GM21528 (cell line): ENCODE results near the gene ZNF568.

Experiments
- ATAC-seq: cut with Tn5 transposase; IDR thresholded peaks from one replicate; pipeline ENCODE4 v1.9.1; 2021; ENCODE audit warnings: mild to moderate bottlenecking, moderate library complexity; ENCODE audit not compliant: unreplicated experiment, low FRiP score

ZNF568 gene

DNA sequence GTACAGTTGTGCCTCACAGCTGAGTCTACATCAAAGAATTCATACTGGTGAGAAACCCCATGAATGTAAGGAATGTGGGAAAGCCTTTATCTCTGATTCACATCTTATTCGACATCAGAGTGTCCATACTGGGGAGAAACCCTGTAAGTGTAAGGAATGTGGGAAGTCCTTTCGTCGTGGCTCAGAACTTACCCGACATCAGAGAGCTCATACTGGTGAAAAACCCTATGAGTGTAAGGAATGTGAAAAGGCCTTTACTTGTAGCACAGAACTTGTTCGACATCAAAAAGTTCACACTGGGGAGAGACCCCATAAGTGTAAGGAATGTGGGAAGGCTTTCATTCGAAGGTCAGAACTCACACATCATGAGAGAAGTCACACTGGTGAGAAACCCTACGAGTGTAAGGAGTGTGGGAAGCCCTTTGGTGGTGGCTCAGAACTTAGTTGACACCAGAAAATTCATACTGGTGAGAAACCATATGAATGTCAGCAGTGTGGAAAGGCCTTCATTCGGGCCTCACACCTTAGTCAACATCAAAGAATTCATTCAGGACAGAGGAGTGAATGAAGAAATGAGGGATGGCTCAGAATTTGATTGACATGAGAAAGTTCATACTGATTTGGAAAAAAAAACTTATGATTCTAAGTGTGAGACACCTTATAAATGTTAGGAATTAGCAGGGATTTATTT, 81.2 kb downstream of the ZNF568 start:
- ATAC-seq = no peak

DNA sequence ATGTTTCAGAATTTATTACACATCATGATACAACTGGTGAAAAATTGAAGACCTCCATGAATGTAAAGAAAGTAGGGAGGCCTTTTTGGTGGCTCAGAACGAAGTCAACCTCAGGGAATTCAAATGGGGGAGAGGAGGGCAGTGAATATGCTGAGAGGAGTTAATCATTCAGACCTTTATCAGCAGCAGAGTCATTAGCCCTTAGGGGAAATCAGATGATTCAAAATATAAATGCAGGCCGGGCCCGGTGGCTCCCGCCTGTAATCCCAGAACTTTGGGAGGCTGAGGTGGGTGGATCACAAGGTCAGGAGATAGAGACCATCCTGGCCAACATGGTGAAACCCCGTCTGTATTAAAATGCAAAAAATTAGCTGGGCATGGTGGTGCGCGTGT, 81.7 kb downstream of the ZNF568 start:
- no peak for ATAC-seq

DNA sequence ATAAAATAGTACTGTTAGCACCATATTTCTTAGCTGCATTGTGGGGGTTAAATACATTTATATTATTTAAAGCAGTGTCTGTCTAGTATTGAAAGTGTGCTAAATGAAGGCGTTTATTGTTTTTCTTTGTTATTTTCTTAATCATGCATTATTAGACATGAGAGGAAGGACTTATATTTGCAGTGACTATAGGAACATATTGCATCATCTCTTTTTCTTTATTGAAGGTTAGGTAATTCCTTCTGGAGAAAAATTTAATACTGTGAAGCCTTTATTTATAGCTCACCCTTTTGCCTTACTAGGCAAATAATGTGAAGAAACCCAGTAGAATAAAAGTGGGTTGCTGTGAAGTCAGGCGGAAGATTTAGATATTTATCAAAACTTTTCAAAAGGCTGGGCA, 83.2 kb downstream of the ZNF568 start:
- ATAC-seq = no peak

DNA sequence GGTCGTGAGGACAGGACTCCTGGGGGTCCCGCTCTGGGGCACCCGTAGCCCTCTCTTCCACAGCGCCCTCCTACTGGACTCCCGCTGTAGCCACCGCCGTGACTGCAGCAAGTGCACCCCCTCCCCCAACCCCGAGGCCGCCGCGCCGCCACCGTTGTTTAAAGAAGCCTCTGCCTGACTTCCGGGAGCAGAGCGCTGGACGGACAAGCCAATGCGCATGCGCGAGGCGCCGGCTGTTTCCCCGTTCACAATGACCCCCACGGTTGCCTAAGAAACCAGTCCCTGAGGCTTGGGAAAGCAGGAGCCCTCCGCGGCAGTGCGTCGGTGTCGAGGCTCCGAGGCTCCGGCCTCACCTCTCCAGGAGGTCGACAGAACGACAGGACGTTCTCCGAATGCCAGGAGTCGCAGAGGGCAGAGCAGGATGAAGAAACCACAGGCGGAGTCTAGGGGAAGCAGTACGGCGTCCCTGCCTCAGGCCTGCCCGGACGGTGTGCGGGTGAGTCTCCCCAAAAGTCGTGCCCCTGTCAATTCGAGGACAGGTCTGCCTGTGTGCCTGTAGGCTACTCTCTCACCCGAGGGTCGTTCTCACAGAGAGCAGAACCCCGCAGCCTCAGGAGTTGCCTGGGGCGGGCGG, 91.6 kb downstream of the ZNF568 start:
- no peak for ATAC-seq

DNA sequence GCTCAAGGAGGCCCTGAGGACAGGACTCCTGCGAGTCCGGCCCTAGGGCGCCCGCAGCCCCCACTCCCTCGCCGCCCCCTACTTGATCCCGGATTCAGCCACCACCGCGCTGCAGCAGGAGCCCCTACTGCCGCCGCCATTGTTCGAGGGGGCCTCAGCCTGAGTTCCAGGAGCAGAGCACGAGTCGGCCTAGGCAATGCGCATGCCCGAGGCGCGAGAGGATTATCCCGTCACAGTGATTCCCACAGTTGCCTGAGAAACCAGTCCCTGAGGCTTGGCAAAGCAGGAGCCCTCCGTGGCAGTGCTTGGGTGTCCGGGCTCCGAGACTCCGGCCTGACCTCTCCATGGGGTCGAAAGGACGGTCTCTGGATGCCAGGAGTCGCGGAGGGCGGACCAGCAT, 93.7 kb downstream of the ZNF568 start:
- no peak for ATAC-seq

GRCh38 chr19:37012093-37012745, 96.1 kb downstream of the ZNF568 start:
- ATAC-seq = no peak

DNA sequence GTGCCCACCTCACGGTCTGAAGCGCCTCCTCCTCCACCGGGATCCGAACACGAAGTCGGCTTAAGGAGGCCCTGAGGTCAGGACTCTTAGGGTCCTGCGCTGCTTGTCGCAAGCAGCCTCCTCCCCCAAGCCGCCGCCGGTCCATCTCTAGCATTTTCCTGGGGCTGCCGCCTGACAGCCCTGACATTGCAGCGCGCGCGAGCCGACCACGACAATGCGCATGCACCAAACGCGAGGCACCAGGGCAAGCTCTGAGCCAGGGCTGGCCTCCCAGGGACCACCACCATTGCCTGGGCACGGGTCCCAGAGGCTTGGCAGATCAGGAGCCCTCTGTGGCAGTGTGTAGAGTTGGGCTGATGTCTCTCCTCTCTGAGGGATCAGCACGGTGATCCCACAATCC, 98.3 kb downstream of the ZNF568 start:
- no peak for ATAC-seq

- no peak for ATAC-seq
Observed at GRCh38 chr19:37045140-37045539, 129.0 kb downstream of the ZNF568 start.
